H1 (cell line): ENCODE results near the gene SP1.

Experiments
- CHD1 ChIP-seq: IDR thresholded peaks from 2 replicates; pipeline ENCODE4 v1.6.1; 2012; ENCODE audit warnings: low read depth, low read length, improper control_type of control experiment
- CHD2 ChIP-seq: IDR thresholded peaks from 2 replicates; pipeline ENCODE4 v1.6.1; 2012; ENCODE audit warnings: low read length, improper control_type of control experiment
- CTBP2 ChIP-seq: IDR thresholded peaks from 2 replicates; pipeline ENCODE4 v1.7.0; 2011; ENCODE audit warnings: borderline replicate concordance, mild to moderate bottlenecking, moderate library complexity, mixed read lengths, low read length; ENCODE audit not compliant: insufficient read depth, insufficient read length
- JUN ChIP-seq: IDR thresholded peaks from 2 replicates; pipeline ENCODE4 v1.6.1; 2011; ENCODE audit warnings: low read depth, mild to moderate bottlenecking, improper control_type of control experiment, low read length
- MAFK ChIP-seq: IDR thresholded peaks from 2 replicates; pipeline ENCODE4 v1.6.1; 2012; ENCODE audit warnings: low read depth, mild to moderate bottlenecking, improper control_type of control experiment, low read length
- POLR2A ChIP-seq, 2 experiments: IDR thresholded peaks; 1 replicate in 1 of 2; 2 replicates in 1 of 2; pipeline ENCODE4 v1.6.1; 2011; ENCODE audit warnings: low read depth in 2 of 2, low read length in 2 of 2, mild to moderate bottlenecking in 2 of 2; ENCODE audit errors: control extremely low read depth in 1 of 2
- SP2 ChIP-seq: IDR thresholded peaks from 2 replicates; pipeline ENCODE4 v1.6.1; 2012; ENCODE audit warnings: mild to moderate bottlenecking, low read length, inconsistent platforms
- TF ChIP-seq, protein P1 (sequence below): fragments of 300-600 bp; sonication (generic); IDR thresholded peaks from 2 replicates; pipeline ENCODE4 v1.7.1; 2012; ENCODE audit warnings: low read length, moderate library complexity, mild to moderate bottlenecking, inconsistent platforms; ENCODE audit not compliant: insufficient replicate concordance
- TF ChIP-seq, protein P2 (sequence below), 3 experiments: IDR thresholded peaks; 1 replicate in 2 of 3; 2 replicates in 1 of 3; pipeline versions ENCODE4 v1.5.1 to v1.6.1; 2011; ENCODE audit warnings: low read length in 3 of 3, mild to moderate bottlenecking in 3 of 3, inconsistent platforms in 2 of 3, low read depth in 1 of 3, moderate library complexity in 1 of 3; ENCODE audit not compliant: insufficient read depth in 1 of 3; ENCODE audit errors: control extremely low read depth in 1 of 3

GRCh38 chr12:53347905-53348304, 32.1 kb upstream of the SP1 start:
- TF ChIP-seq CHD2 (no peak), JUN (no peak), CHD1 (no peak), SP2 (no peak), POLR2A (IDR thresholded peaks at IDR 0.05; ENCODE audit: control extremely low read depth in 1 of 2, low read depth in 2 of 2, low read length in 2 of 2) (no peak), MAFK (no peak), CTBP2 (no peak)
- TF ChIP-seq, protein P1, sequence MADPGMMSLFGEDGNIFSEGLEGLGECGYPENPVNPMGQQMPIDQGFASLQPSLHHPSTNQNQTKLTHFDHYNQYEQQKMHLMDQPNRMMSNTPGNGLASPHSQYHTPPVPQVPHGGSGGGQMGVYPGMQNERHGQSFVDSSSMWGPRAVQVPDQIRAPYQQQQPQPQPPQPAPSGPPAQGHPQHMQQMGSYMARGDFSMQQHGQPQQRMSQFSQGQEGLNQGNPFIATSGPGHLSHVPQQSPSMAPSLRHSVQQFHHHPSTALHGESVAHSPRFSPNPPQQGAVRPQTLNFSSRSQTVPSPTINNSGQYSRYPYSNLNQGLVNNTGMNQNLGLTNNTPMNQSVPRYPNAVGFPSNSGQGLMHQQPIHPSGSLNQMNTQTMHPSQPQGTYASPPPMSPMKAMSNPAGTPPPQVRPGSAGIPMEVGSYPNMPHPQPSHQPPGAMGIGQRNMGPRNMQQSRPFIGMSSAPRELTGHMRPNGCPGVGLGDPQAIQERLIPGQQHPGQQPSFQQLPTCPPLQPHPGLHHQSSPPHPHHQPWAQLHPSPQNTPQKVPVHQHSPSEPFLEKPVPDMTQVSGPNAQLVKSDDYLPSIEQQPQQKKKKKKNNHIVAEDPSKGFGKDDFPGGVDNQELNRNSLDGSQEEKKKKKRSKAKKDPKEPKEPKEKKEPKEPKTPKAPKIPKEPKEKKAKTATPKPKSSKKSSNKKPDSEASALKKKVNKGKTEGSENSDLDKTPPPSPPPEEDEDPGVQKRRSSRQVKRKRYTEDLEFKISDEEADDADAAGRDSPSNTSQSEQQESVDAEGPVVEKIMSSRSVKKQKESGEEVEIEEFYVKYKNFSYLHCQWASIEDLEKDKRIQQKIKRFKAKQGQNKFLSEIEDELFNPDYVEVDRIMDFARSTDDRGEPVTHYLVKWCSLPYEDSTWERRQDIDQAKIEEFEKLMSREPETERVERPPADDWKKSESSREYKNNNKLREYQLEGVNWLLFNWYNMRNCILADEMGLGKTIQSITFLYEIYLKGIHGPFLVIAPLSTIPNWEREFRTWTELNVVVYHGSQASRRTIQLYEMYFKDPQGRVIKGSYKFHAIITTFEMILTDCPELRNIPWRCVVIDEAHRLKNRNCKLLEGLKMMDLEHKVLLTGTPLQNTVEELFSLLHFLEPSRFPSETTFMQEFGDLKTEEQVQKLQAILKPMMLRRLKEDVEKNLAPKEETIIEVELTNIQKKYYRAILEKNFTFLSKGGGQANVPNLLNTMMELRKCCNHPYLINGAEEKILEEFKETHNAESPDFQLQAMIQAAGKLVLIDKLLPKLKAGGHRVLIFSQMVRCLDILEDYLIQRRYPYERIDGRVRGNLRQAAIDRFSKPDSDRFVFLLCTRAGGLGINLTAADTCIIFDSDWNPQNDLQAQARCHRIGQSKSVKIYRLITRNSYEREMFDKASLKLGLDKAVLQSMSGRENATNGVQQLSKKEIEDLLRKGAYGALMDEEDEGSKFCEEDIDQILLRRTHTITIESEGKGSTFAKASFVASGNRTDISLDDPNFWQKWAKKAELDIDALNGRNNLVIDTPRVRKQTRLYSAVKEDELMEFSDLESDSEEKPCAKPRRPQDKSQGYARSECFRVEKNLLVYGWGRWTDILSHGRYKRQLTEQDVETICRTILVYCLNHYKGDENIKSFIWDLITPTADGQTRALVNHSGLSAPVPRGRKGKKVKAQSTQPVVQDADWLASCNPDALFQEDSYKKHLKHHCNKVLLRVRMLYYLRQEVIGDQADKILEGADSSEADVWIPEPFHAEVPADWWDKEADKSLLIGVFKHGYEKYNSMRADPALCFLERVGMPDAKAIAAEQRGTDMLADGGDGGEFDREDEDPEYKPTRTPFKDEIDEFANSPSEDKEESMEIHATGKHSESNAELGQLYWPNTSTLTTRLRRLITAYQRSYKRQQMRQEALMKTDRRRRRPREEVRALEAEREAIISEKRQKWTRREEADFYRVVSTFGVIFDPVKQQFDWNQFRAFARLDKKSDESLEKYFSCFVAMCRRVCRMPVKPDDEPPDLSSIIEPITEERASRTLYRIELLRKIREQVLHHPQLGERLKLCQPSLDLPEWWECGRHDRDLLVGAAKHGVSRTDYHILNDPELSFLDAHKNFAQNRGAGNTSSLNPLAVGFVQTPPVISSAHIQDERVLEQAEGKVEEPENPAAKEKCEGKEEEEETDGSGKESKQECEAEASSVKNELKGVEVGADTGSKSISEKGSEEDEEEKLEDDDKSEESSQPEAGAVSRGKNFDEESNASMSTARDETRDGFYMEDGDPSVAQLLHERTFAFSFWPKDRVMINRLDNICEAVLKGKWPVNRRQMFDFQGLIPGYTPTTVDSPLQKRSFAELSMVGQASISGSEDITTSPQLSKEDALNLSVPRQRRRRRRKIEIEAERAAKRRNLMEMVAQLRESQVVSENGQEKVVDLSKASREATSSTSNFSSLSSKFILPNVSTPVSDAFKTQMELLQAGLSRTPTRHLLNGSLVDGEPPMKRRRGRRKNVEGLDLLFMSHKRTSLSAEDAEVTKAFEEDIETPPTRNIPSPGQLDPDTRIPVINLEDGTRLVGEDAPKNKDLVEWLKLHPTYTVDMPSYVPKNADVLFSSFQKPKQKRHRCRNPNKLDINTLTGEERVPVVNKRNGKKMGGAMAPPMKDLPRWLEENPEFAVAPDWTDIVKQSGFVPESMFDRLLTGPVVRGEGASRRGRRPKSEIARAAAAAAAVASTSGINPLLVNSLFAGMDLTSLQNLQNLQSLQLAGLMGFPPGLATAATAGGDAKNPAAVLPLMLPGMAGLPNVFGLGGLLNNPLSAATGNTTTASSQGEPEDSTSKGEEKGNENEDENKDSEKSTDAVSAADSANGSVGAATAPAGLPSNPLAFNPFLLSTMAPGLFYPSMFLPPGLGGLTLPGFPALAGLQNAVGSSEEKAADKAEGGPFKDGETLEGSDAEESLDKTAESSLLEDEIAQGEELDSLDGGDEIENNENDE: no peak
- TF ChIP-seq, protein P2, sequence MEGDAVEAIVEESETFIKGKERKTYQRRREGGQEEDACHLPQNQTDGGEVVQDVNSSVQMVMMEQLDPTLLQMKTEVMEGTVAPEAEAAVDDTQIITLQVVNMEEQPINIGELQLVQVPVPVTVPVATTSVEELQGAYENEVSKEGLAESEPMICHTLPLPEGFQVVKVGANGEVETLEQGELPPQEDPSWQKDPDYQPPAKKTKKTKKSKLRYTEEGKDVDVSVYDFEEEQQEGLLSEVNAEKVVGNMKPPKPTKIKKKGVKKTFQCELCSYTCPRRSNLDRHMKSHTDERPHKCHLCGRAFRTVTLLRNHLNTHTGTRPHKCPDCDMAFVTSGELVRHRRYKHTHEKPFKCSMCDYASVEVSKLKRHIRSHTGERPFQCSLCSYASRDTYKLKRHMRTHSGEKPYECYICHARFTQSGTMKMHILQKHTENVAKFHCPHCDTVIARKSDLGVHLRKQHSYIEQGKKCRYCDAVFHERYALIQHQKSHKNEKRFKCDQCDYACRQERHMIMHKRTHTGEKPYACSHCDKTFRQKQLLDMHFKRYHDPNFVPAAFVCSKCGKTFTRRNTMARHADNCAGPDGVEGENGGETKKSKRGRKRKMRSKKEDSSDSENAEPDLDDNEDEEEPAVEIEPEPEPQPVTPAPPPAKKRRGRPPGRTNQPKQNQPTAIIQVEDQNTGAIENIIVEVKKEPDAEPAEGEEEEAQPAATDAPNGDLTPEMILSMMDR (IDR thresholded peaks at IDR 0.05; ENCODE audit: control extremely low read depth in 1 of 3, insufficient read depth in 1 of 3, low read depth in 1 of 3, low read length in 3 of 3): no peak
